HG02885 (cell line): ENCODE measurements around the gene SUPT4H1.

Source experiments
- ATAC-seq: cut with Tn5 transposase; IDR thresholded peaks from one replicate; pipeline ENCODE4 v1.9.1; 2021; ENCODE audit warnings: mild to moderate bottlenecking; ENCODE audit not compliant: unreplicated experiment, poor library complexity

The SUPT4H1 gene

DNA sequence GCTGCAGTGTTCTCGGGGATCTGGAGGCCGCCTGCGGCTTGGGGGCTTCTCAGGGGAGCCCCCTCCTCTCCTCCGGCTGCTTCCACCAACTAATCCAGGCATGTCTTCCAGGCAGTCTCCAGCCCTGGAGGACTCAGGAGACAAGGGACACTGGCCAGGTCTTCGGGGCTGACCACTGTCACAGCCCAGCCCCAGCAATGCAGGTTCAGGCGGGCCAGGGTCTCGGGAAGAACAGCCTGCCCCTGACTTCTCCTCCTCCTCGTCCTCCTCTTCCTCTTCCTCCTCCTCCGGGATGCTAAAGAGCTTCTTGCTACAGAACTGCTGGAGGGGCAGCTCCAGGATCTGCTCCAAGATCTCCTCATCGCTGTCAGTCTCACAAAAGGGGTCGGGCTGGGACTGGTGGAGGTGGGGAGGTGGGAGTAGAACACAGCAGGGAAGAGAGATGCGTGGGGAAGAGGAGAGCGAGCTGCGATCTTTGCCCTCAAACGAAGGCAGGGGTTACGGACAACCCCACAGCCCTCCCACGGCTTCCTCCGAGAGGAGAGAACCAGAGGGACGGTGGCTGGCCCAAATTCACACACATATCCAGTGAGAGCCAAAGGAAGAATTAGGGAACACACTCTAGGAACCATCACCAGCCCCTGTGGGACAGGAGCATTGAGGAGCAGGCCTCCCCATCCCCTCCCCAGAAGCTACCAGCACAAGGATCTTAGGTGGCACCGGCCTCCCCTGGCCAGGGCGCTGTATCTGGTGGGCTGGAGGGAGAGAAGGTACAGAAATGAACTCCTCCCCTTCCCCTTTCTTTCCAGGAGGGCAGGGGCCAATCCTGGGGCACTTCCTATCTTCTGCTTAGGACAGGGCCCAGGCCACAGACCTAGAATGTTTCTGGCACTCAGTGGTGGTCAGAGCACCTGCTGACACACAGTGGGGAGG is 42.8 kb downstream of the SUPT4H1 start:
- no peak for ATAC-seq

DNA sequence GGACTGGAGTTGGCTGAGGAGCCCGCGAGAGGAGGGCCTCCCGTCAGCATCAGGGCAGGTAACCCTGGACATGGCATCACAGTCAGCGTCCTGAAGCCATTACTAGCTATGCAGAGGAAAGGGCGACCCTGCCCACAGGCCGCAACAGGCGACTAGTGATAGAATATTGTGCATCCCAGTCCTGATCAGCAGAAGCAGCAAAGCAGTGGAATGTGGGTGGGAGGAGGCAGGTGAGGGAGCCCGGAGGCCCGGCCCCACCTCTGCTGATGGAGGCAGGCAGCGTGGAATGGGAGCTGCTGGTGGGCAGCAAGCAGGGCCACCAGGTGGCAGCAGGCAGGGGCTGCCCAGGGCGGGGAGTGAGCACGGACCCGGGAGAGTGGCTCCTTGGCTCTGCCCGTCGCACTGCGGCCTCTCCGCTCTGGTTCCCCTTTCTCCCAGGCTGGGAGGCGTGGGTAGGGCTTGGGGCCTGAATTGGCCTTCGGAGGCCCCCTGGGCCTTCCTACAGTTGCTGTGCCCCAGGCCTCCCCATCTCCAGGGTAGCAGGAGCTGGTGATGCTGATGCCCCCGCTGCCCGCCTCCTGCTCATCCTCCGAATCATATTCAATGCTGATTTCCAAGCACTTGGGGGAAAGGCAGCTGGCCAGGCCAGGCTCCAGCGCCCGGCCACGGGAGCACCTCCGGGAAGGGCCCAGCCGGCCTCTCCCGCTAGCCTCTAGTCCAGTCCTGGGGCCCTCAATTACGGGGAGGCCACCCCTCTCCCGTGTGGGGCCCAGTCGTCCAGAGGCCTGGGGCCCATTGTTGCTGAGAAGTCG is 43.6 kb downstream of the SUPT4H1 start:
- no peak for ATAC-seq

DNA sequence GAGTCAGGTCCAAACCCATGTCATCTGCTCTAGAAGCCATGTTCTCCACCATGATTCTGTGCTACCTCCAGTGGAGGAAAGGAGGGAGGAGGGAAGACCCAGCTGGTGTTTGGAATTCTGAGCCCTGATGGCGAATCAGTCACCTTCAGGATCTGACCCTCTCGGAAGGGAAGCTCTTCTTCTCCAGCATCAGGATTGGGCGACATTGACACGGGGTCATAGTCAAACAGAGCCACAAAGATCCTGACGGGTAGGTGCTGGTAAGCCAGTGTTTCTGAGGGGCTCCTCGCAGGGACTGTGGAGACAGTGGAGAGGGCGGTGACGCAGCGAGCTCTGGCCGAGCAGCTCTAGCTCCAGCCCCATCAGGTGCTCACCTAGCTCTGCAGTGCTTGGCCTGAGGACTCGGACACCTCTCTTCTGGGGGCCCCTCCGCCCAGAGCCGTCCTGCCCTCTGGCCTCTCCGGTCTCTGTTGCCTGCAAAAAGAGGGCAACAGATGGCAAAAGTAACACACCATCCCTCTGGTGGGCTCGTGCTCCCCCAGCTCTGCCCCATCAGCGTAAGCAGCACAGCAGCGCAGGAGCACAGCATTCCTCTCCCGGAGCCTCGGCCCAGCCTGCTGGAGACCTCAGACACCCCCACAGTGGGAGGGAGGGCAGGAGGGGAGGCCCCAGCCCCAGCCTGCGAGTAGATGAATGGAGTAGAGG is 44.4 kb downstream of the SUPT4H1 start:
- no peak for ATAC-seq

DNA sequence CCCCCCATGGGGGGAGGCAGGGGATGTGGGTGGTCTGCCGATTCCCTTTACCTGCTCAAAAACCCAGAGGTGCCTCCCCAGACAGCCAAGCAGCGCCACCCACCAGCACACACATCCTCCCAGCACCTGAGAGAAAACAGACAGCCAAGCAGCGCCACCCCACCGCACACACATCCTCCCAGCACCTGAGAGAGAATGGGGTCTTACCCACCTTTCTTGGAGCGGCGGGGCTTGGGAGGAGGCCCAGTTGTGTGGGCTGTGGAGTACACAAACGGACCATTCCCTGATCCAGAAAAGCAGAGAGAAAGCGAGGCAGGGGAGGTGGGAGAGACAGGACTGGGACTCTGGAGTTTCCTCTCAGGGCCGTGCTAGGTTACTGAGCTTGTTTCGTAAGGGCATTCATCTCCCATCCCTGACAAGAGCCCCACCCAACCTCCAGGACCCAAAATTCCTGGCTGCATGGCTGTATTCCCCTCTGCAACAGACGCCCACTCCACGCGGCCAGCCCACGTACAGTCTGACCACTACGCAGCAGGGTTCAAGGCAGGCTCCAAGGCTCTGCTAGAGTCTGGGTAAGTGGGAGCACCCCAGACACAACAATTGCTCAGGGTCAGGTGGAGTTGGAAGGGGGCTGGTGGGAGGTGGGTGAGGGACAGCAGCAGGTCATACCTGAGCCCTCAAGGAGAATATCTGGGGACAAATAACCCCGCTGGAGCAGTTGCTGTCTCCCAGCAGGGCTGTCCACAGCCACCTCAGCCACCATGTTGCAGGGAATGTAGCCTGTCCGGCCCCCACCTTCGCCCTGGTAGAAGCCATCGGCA is 45.7 kb downstream of the SUPT4H1 start:
- ATAC-seq = no peak

DNA sequence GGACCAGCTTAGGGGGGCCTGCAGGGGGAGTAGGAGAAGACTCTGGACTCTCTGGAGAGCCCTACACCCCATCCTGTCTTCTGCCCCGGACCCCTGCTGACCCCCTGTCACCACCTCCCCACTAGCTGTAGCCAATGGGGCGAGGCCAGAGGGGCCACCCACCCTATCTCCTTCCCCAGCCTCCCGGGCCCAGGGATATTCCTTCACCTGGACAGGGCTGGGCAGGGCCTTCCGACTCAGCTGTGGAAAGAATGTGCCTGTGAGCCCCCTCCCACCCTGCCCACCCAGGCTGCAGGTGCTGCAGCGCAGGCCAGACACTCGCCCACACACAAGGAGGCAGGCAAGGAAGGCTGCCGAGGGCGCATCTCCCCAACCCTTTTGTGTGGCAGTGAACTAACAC is 46.4 kb downstream of the SUPT4H1 start:
- ATAC-seq = no peak

DNA sequence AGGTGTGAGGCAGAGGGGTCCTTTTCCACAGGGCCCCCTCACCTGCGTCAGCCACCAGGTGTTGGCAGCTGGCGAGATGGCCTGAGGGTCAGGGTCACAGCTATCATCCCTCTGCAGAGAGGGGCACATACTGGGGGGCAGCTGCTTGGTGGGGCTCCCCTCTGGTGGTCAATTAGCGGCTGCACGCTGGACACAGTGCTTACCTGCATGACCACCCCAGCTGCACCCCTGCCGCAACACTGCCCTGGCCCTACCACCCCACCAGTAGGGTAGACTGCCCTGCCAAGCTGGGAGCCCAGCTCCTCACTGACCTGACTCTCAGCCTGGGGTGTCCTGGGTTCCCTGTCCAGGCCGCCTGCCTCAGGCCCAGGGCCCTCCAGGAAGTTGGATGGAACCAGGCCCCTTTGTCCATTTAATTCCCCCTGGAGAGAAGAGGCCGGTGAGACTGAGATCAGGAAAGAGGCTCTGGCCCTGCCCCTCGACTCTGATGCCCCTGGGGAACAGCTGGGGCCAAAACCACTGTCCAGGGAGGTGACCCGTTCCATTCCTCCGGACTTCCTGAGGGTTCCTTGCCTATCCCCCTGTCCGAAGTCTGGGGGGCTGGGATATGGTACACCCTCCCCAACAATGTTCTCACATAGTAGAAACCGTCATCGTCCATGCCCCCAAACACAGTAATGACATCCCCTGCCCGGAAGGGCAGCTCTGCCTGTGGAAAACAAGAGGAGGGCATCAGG is 47.1 kb downstream of the SUPT4H1 start:
- ATAC-seq = no peak

DNA sequence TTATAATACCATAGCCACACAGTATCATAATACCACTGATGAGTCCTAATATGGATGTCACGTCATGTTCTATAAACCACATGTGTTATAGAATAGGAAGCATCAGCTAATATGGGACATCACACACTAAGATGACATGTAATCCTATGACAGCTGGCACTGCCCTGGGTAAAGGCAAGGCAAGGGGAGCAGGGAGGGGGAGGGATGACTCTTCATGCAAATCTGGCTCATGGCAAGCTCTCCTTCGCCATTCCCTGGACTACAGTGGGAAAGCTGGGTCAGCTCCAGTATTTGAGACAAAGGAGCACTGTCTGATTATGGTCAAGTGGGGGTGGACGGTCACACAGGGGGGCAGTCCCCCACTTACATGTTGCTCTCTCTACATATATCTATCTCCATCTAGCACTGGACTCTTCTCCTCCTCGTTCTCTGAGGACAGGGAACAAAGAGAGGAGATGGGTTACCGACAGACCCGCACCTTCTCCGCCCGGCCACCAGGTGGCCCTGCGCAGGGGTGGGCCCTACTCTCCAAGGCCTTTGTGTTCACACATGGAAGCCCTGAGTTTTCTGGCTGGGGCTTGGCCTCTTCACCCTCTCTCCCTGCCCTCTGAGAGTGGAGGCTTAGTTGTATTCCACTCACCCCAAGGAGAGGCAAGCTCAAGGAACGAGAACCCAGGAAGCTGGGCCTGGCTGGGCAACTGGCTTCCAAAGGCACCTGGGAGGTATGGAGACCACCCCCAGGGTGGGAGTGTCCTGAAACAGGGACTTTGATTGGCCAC is 47.8 kb downstream of the SUPT4H1 start:
- ATAC-seq = peak; percentile 60

DNA sequence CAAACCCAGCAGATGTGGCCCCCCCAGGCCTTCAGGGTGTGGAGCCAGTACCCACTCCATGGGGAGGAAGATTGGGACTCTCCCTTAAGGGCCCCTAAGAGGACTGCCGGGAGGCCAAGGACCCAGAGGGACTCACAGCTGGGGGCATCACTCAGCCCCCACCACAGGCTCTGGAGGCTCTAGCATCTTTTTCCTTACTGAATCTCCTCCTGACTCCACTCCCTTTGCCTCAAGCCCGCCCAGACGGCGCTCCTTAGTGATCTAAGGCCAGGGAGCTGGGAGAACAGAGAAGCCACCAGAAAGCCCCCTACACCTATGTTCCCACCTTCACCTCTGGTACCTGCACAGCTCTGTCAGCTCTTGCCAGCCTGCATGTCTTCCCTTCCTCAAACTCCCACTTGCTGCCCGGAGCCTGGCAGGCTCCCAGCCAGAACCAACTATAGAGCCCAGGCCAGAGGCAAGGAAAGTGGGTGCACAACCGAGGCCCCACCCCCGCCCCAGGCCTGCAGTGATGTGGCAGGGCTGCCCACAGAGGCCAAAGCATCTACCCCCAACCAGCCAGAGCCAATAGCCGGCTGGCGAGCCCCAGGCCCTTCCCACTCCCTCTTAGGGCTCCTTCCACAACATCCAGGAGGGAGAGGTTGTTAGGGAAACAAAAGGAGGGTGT is 48.9 kb downstream of the SUPT4H1 start:
- no peak for ATAC-seq

DNA sequence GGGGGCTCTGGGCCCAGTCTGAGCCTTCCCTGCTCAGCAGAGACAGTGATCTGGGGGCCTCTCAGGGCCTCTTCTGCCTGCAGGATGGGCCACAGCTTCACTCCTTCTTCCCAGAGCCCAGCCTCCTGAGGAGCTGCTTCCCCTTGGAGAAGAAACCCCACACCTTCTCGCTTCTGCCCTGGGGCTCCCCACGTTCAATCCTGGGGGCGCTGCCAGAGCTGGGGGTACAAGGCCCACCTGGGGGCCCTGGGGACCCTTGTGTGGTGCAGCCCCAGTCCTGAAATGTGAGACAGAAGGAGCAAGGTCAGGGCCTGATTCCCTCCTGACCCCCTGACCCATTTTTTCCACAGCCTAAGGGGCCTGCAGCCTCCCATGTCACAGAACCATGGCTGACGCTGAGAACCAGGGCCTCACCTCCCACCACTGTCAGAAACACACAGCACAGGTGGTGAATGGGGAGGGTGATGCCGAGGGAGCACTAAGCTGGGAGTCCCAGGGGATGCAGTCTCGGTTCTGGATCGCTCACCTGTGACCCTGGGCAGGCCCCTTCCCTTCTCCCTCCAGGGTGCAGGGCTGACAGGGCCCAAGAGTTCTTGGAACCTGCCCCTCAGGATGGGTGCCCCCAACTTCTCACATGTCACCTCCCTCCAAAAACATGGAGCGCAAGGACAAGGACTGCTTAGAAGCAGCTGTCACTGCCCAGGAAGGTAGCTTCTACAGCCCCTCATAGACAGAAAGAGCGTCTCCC is 49.7 kb downstream of the SUPT4H1 start:
- no peak for ATAC-seq

DNA sequence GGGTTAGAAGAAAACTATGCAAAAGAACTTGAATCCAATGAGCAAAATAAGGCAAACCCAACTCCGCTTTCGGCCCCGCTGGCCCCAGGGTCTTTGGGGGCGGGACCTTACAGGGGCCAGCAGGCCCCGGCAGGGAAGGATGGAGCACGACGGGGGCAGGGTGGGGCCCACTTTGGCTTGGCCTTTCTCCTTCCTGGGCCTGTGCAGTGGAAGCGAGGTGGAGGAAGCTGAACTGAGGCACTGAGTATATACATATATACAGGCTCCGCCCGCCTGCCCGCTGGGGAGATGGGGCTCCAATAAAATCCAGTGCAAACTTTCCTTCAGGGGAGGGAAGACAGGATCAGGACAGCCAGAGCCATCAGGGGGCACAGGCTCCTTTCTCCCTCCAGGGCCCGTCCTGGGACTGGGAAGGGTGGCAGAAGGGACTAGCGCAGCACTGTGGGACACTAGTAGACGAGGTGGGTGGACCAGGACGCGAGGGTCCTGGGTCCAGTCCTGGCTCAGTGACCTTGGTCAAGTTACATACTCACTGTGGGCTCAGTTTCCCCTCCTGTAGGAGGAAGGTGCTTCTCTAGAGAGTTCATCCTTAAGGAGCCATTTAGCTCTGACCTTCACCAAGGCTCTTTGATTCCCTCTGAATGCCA is 50.4 kb downstream of the SUPT4H1 start:
- no peak for ATAC-seq

DNA sequence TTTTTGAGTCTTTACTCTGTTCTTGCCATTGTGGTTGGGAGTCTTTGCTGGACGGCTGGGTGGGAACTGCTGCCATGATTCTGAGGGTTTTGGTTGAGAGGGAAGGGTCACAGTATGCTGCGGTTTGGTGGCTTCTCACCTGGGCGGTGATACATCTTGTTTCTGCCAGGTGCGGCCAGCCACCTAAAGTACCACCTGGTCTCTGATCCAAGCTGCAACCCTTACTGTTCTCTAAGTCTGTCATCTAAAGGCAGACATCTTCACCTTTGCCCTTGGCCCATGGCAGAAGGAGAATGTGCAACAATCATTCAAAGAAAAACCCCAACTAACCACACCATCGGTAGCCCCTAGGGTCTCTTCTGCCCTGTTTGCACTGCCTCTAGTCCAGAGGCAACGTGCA is 51.7 kb downstream of the SUPT4H1 start:
- ATAC-seq = no peak
